GM12878 (cell line): ENCODE data around the gene CEP120. TPM values are rescaled to one million over a fixed set of nuclear protein-coding genes. Genes with fewer than 3 reads are reported as not detected.

ENCODE experiments used
- ATAC-seq: fragments of 200-7000 bp; cut with Tn5 transposase; 3 replicates; pipeline ENCODE4 v1.9.1; 2020; ENCODE audit warnings: mild to moderate bottlenecking, moderate library complexity
- BruUV-seq: library from RNA; stranded (reverse); fragments of 400-500 nt; replicated peaks from 2 replicates; lab custom pipeline; 2021; lab: Mats Ljungman, UMichigan
- CTCF ChIA-PET: fragments of 300-600 bp; sonication (Branson Sonifier 250); formaldehyde crosslinking; extraction: SDS; loops from one replicate; lab custom pipeline; 2021; ENCODE audit warnings: inconsistent platforms; lab: Yijun Ruan, JAX
- POLR2A ChIA-PET: fragments of 350-600 bp; formaldehyde crosslinking; extraction: SDS; loops from one replicate; lab custom pipeline; 2021; ENCODE audit warnings: inconsistent platforms; lab: Charles Lee
- RAD21 ChIA-PET: fragments of 300-600 bp; sonication (Branson Sonifier 250); formaldehyde crosslinking; loops from one replicate; lab custom pipeline; 2023; ENCODE audit warnings: antibody characterized with exemption; ENCODE audit not compliant: unreplicated experiment; lab: Charles Lee
- SMC1A ChIA-PET: fragments of 300-600 bp; sonication (Branson Sonifier 250); formaldehyde crosslinking; loops from one replicate; lab custom pipeline; 2023; ENCODE audit not compliant: unreplicated experiment, uncharacterized antibody; lab: Charles Lee
- DNase-seq: peaks from one replicate; pipeline ENCODE4 v3.0.0-alpha.2; 2011; ENCODE audit warnings: low read depth, low spot score
- FAIRE-seq: peaks from 3 replicates; lab custom pipeline; 2011; peaks lifted over from hg19 to GRCh38; lab: Jason Lieb, UNC
- H2AFZ ChIP-seq: 2 replicates; pipeline ENCODE4 v1.6.0; 2011; ENCODE audit warnings: low read depth, low read length, control low read depth; ENCODE audit not compliant: control insufficient read depth
- H3K27ac ChIP-seq: 2 replicates; pipeline ENCODE4 v1.5.1; 2011; ENCODE audit warnings: control low read depth; ENCODE audit not compliant: control insufficient read depth, insufficient read depth
- H3K27me3 ChIP-seq, 2 experiments: replicated peaks in 1 of 2; 2 replicates each; pipeline versions ENCODE4 v1.6.0 to v1.6.1; 2011; ENCODE audit warnings: low read length in 1 of 2; ENCODE audit not compliant: control insufficient read depth in 2 of 2, insufficient read depth in 2 of 2
- H3K36me3 ChIP-seq, 2 experiments: 2 replicates each; pipeline ENCODE4 v1.5.1; 2011; ENCODE audit warnings: low read length in 1 of 2; ENCODE audit not compliant: control insufficient read depth in 2 of 2, insufficient read depth in 2 of 2
- H3K4me1 ChIP-seq: 2 replicates; pipeline ENCODE4 v1.6.1; 2011; ENCODE audit warnings: mild to moderate bottlenecking, low read length, moderate library complexity, mixed read lengths; ENCODE audit not compliant: control insufficient read depth, insufficient read depth
- H3K4me2 ChIP-seq: 2 replicates; pipeline ENCODE4 v1.6.0; 2011; ENCODE audit warnings: control low read depth; ENCODE audit not compliant: control insufficient read depth, insufficient read depth
- H3K4me3 ChIP-seq: fragments of 200-600 bp; sonication (generic); 2 replicates; pipeline ENCODE4 v1.5.1; 2016
- H3K79me2 ChIP-seq: 2 replicates; pipeline ENCODE4 v1.6.0; 2011; ENCODE audit warnings: low read length; ENCODE audit not compliant: control insufficient read depth, insufficient read depth
- H3K9ac ChIP-seq: 2 replicates; pipeline ENCODE4 v1.8.0; 2011; ENCODE audit warnings: low read length, control low read depth, mixed read lengths; ENCODE audit not compliant: control insufficient read depth, insufficient read depth
- H3K9me3 ChIP-seq: replicated peaks from 3 replicates; pipeline ENCODE4 v1.5.1; 2011; ENCODE audit warnings: mild to moderate bottlenecking, low read length; ENCODE audit not compliant: control insufficient read depth, insufficient read depth
- H4K20me1 ChIP-seq: 2 replicates; pipeline ENCODE4 v1.6.0; 2011; ENCODE audit not compliant: control insufficient read depth, insufficient read depth
- BCL3 ChIP-seq: IDR thresholded peaks from 2 replicates; pipeline ENCODE4 v1.6.1; 2011; ENCODE audit warnings: borderline replicate concordance, low read depth, mild to moderate bottlenecking, moderate library complexity, low read length; ENCODE audit not compliant: insufficient read depth, poor library complexity, severe bottlenecking
- CBFB ChIP-seq: IDR thresholded peaks from 2 replicates; pipeline ENCODE4 v1.6.1; 2016; ENCODE audit warnings: antibody characterized with exemption, low read depth
- CREB1 ChIP-seq: IDR thresholded peaks from 2 replicates; pipeline ENCODE4 v1.6.1; 2012; ENCODE audit warnings: low read depth, mild to moderate bottlenecking, inconsistent platforms
- CREM ChIP-seq: IDR thresholded peaks from 2 replicates; pipeline ENCODE4 v1.6.1; 2014; ENCODE audit warnings: antibody characterized with exemption, low read depth
- ESRRA ChIP-seq: IDR thresholded peaks from 2 replicates; pipeline ENCODE4 v1.6.1; 2012; ENCODE audit warnings: mild to moderate bottlenecking, low read length, improper control_type of control experiment
- RCOR1 ChIP-seq: conservative IDR thresholded peaks from 2 replicates; pipeline ENCODE4 v1.6.1; 2012; ENCODE audit warnings: low read depth, low read length, improper control_type of control experiment
- ZBED1 ChIP-seq: IDR thresholded peaks from 2 replicates; pipeline ENCODE4 v1.6.1; 2016; ENCODE audit warnings: borderline replicate concordance
- in situ Hi-C: fragments of 300-500 bp; cut with MboI; formaldehyde crosslinking; loops from 9 replicates; pipeline ENCODE4 v1.14.3; 2018; ENCODE audit warnings: mixed read lengths
- intact Hi-C: fragments of 100-400 bp; cut with micrococcal nuclease; formaldehyde crosslinking; loops from one replicate; pipeline ENCODE4 v1.14.2; 2022; ENCODE audit not compliant: unreplicated experiment
- polyA plus RNA-seq, 11 experiments: library from polyadenylated mRNA; depleted of rRNA in 4 of 11; unstranded in 6 of 11; stranded (reverse) in 5 of 11; fragments of >200 nt; fragmentation: Nextera tagmentation in 4 of 11; fragmentation: Illumina TruSeq in 1 of 11; extraction: Ambion mirVana in 4 of 11; extraction: Trizol in 1 of 11; gene quantifications; 1 replicate in 1 of 11; 2 replicates in 10 of 11; pipeline versions ENCODE4 v1.2.1 to v1.2.3, GENCODE V29; 2011 to 2016; ENCODE audit warnings: inconsistent platforms in 2 of 11, missing spikeins in 2 of 11, low read depth in 1 of 11
- total RNA-seq, 4 experiments: library from RNA; depleted of rRNA in 3 of 4; stranded (reverse); fragments of >200 nt in 3 of 4; fragmentation: Illumina TruSeq in 1 of 4; extraction: Trizol in 1 of 4; gene quantifications; 2 replicates each; pipeline versions ENCODE4 v1.2.1 to v1.2.3, GENCODE V29; 2013 to 2021

The CEP120 gene
- total and polyA plus RNA-seq, 10 of the 15 experiments (the other 5 are each of a cell fraction or from before 2014, with no cell fraction given) = 4.1 to 23.0 (median 13.1) TPM

GRCh38 chr5:123414974-123415373 is 8.2 kb downstream of the CEP120 start:
- Histone ChIP-seq H4K20me1 (no peaks in the 10 kb centered on the region), H3K36me3 (peaks cover 0 to 14% of the 10 kb centered on the region in 2 experiments; a peak in 2 of 4 replicates), H3K4me2 (no peak overlapping the region), H3K9ac (no peak overlapping the region), H3K4me3 (no peak overlapping the region), H3K27ac (no peak overlapping the region), H3K79me2 (peaks cover 4% of the 10 kb centered on the region), H3K27me3 (no peaks in the 10 kb centered on the region), H3K4me1 (no peaks in the 10 kb centered on the region), H3K9me3 (no peaks in the 10 kb centered on the region), H2AFZ (no peak overlapping the region)
- ChIA-PET SMC1A (no interaction called here), CTCF (interaction anchor here (1.0 kb wide), 1 partner anchor 196 kb away, joined by 3 read pairs; no protein-coding TSS in a partner anchor), POLR2A (interaction anchor here (0.6 kb wide), 1 partner anchor 67 kb away, joined by 3 read pairs; no protein-coding TSS in a partner anchor), RAD21 (no interaction called here)
- TF ChIP-seq CBFB = no peak
- TF ChIP-seq RCOR1 = no peak
- no peak for TF ChIP-seq ESRRA
- no peak for TF ChIP-seq ZBED1
- no peak for TF ChIP-seq CREM
- TF ChIP-seq CREB1 = no peak
- TF ChIP-seq BCL3 = no peak
- DNase-seq (no peak), ATAC-seq (no peak), FAIRE-seq (no peak)
- in situ Hi-C loops = loop anchor here (25.0 kb wide), 1 partner anchor 197 kb away; no protein-coding TSS in a partner anchor
- no TSS peak for BruUV-seq
- intact Hi-C loops = no loop called here
